Ishikawa (cell line): ENCODE results near the gene SBK3.

Experiments
- CEBPB ChIP-seq: IDR thresholded peaks from 2 replicates; pipeline ENCODE4 v1.6.1; 2012
- CREB1 ChIP-seq: IDR thresholded peaks from 2 replicates; pipeline ENCODE4 v1.6.1; 2012; ENCODE audit warnings: low read depth
- EGR1 ChIP-seq: IDR thresholded peaks from 2 replicates; pipeline ENCODE4 v1.6.1; 2012
- EP300 ChIP-seq: IDR thresholded peaks from 2 replicates; pipeline ENCODE4 v1.6.1; 2012; ENCODE audit warnings: borderline replicate concordance
- FOXM1 ChIP-seq: IDR thresholded peaks from 2 replicates; pipeline ENCODE4 v1.6.1; 2012; ENCODE audit warnings: low read depth, borderline replicate concordance
- MAX ChIP-seq: IDR thresholded peaks from 2 replicates; pipeline ENCODE4 v1.6.1; 2012
- NFIC ChIP-seq: IDR thresholded peaks from 2 replicates; pipeline ENCODE4 v1.6.1; 2012
- RAD21 ChIP-seq: IDR thresholded peaks from 2 replicates; pipeline ENCODE4 v1.6.1; 2012; ENCODE audit warnings: low read depth
- REST ChIP-seq: IDR thresholded peaks from 2 replicates; pipeline ENCODE4 v1.6.1; 2012; ENCODE audit warnings: low read depth, mild to moderate bottlenecking
- TAF1 ChIP-seq: IDR thresholded peaks from 2 replicates; pipeline ENCODE4 v1.6.1; 2012; ENCODE audit warnings: low read depth, mild to moderate bottlenecking
- TCF12 ChIP-seq: IDR thresholded peaks from 2 replicates; pipeline ENCODE4 v1.6.1; 2012; ENCODE audit warnings: low read depth
- TEAD4 ChIP-seq: IDR thresholded peaks from 2 replicates; pipeline ENCODE4 v1.6.1; 2012
- USF1 ChIP-seq: IDR thresholded peaks from 2 replicates; pipeline ENCODE4 v1.6.1; 2012
- YY1 ChIP-seq: IDR thresholded peaks from 2 replicates; pipeline ENCODE4 v1.6.1; 2012; ENCODE audit warnings: low read depth
- ZBTB7A ChIP-seq: IDR thresholded peaks from 2 replicates; pipeline ENCODE4 v1.6.1; 2012; ENCODE audit warnings: low read depth

Gene SBK3

GRCh38 chr19:55503157-55503501 lies 42.2 kb downstream of the SBK3 start:
- no peak for TF ChIP-seq NFIC

GRCh38 chr19:55502197-55502952 lies 43.0 kb downstream of the SBK3 start:
- TF ChIP-seq CEBPB = no peak
- no peak for TF ChIP-seq USF1

GRCh38 chr19:55500368-55500952 lies 44.9 kb downstream of the SBK3 start:
- TF ChIP-seq CEBPB = no peak
- no peak for TF ChIP-seq TEAD4
- no peak for TF ChIP-seq TCF12
- TF ChIP-seq FOXM1 = no peak

GRCh38 chr19:55498246-55498840 lies 47.0 kb downstream of the SBK3 start:
- no peak for TF ChIP-seq TAF1
- no peak for TF ChIP-seq TCF12
- TF ChIP-seq RAD21 = no peak
- no peak for TF ChIP-seq USF1

- TF ChIP-seq TCF12 (no peak), ZBTB7A (no peak), YY1 (no peak), EP300 (no peak), NFIC (no peak), EGR1 (no peak), USF1 (no peak), CREB1 (no peak), TEAD4 (no peak), RAD21 (no peak), TAF1 (no peak), MAX (no peak), REST (no peak), FOXM1 (no peak)
Measured at GRCh38 chr19:55497763-55498162, 47.6 kb downstream of the SBK3 start.

GRCh38 chr19:55495646-55496349 lies 49.5 kb downstream of the SBK3 start:
- TF ChIP-seq NFIC (no peak), REST (no peak), MAX (no peak), ZBTB7A (no peak), USF1 (no peak), EP300 (no peak), FOXM1 (no peak)
